Testis (tissue), 3 donors: ENCODE measurements around the gene PRPF38A. TPM values are rescaled to one million over a fixed set of nuclear protein-coding genes. Genes with fewer than 3 reads are reported as not detected.

ENCODE experiments used
- DNase-seq: peaks from one replicate; pipeline ENCODE4 v3.0.0-alpha.2; 2019
- H3K27ac ChIP-seq, 2 donors: fragments of 200-600 bp; sonication (generic); one replicate each; pipeline ENCODE4 v1.5.1; 2019
- H3K27me3 ChIP-seq: fragments of 200-600 bp; sonication (generic); one replicate; pipeline ENCODE4 v1.5.1; 2019
- H3K36me3 ChIP-seq: fragments of 200-600 bp; sonication (generic); one replicate; pipeline ENCODE4 v1.5.1; 2017; ENCODE audit warnings: low read depth; ENCODE audit errors: missing control alignments
- H3K4me1 ChIP-seq: fragments of 200-600 bp; sonication (generic); one replicate; pipeline ENCODE4 v1.5.1; 2019
- H3K4me3 ChIP-seq, 2 donors: fragments of 200-600 bp; sonication (generic); one replicate each; pipeline ENCODE4 v1.5.1; 2017 to 2019
- H3K9me3 ChIP-seq: fragments of 200-600 bp; sonication (generic); one replicate; pipeline ENCODE4 v1.5.1; 2017
- POLR2A ChIP-seq: fragments of 450-650 bp; IDR thresholded peaks from one replicate; pipeline ENCODE4 v1.6.1; 2017; ENCODE audit warnings: antibody characterized with exemption, mild to moderate bottlenecking, moderate library complexity
- WGBS, 2 donors: methylation state at CpG; one replicate each; pipeline ENCODE4 v1.1.5; 2018; 5-methylcytosine and 5-hydroxymethylcytosine counted together
- intact Hi-C: fragments of 100-400 bp; cut with DNase I; formaldehyde crosslinking; loops from one replicate; pipeline ENCODE4 v1.15.1; 2023; ENCODE audit warnings: low total_unique reads
- polyA plus RNA-seq: library from polyadenylated mRNA; stranded (reverse); fragments of 350-450 nt; fragmentation: Illumina TruSeq; extraction: RNeasy Lipid Tissue Mini Kit (QIAGEN cat#74804); gene quantifications from one replicate; pipeline ENCODE4 v1.2.3, GENCODE V29; 2014; ENCODE audit warnings: low read depth, low replicate concordance; ENCODE audit not compliant: insufficient read depth
- total RNA-seq, 2 donors: library from RNA; depleted of rRNA; stranded (reverse); fragments of >200 nt; gene quantifications; one replicate each; pipeline ENCODE4 v1.2.3, GENCODE V29; 2016
- TF ChIP-seq, protein P1 (sequence below), 3 experiments: fragments of 450-650 bp in 2 of 3; fragments of 200-600 bp in 1 of 3; sonication (generic) in 1 of 3; IDR thresholded peaks; one replicate each; pipeline ENCODE4 v1.5.1; 2016 to 2019; ENCODE audit warnings: antibody characterized with exemption in 3 of 3, mild to moderate bottlenecking in 2 of 3, moderate library complexity in 1 of 3

PRPF38A gene
- total and polyA plus RNA-seq, 3 donors from 2014 or later: 34.7 to 68.4 (median 43.1) TPM

DNA sequence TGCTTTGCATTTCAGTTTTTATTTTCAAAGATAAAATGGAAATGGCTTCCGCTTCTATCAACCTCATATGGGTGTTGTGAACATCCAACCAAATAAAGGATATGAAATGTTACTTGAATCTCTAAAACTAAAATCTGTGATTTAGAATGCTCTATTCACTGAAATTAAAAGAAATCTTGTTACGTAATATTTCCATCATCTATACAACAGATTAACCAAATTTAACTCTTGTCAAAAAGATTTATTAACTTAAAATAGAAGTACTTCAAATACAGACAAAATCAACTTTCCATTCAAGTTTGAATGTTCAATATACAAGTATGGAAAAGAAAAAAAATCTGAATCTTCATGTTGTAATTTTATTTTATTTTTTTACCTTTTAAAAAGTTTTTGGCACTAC, 18.7 kb downstream of the PRPF38A start:
- Histone ChIP-seq H3K4me3 (no peak overlapping the region), H3K27me3 (no peaks in the 10 kb centered on the region), H3K27ac (no peak overlapping the region), H3K9me3 (no peaks in the 10 kb centered on the region), H3K36me3 (no peaks in the 10 kb centered on the region), H3K4me1 (no peaks in the 10 kb centered on the region)
- TF ChIP-seq, protein P1, sequence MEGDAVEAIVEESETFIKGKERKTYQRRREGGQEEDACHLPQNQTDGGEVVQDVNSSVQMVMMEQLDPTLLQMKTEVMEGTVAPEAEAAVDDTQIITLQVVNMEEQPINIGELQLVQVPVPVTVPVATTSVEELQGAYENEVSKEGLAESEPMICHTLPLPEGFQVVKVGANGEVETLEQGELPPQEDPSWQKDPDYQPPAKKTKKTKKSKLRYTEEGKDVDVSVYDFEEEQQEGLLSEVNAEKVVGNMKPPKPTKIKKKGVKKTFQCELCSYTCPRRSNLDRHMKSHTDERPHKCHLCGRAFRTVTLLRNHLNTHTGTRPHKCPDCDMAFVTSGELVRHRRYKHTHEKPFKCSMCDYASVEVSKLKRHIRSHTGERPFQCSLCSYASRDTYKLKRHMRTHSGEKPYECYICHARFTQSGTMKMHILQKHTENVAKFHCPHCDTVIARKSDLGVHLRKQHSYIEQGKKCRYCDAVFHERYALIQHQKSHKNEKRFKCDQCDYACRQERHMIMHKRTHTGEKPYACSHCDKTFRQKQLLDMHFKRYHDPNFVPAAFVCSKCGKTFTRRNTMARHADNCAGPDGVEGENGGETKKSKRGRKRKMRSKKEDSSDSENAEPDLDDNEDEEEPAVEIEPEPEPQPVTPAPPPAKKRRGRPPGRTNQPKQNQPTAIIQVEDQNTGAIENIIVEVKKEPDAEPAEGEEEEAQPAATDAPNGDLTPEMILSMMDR (IDR thresholded peaks at IDR 0.05): no peak
- no peak for TF ChIP-seq POLR2A
- intact Hi-C loops: no loop called here
- 94 to 99% methylated on average over 2 of the region's 2 CpGs for WGBS, 2 donors
- no peak for DNase-seq

DNA sequence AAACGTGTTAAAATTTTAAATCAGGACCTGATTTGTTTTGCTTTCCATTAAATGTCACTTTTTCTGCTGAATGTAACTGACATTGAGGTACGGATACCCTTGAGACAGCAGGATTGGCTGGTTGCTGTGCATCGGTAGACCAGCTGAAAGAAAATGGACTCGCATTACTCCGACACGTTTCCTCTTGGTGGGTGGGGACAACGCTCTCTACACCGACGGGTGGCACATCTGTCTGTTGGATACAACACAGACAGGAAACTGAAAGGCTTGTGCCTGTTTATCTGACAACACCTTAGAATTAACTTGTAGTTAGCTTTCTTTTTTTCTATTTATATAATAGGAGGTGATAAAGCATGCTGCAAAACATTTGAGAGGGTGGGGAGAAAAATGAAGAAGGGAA, 19.4 kb downstream of the PRPF38A start:
- intact Hi-C loops: no loop called here
- no peak for DNase-seq
- H3K9me3 ChIP-seq: no peaks in the 10 kb centered on the region
- 65 to 74% methylated on average over 9 of the region's 9 CpGs for WGBS, 2 donors
- H3K27ac ChIP-seq: no peak overlapping the region
- no peak for TF ChIP-seq POLR2A
- TF ChIP-seq, protein P1 (IDR thresholded peaks at IDR 0.05): no peak
- no peaks in the 10 kb centered on the region for H3K36me3 ChIP-seq
- H3K4me3 ChIP-seq: no peak overlapping the region
- H3K4me1 ChIP-seq: no peaks in the 10 kb centered on the region
- H3K27me3 ChIP-seq: no peaks in the 10 kb centered on the region

- Histone ChIP-seq H3K36me3 (no peaks in the 10 kb centered on the region), H3K9me3 (no peaks in the 10 kb centered on the region), H3K27ac (no peak overlapping the region), H3K4me1 (no peaks in the 10 kb centered on the region), H3K27me3 (no peaks in the 10 kb centered on the region), H3K4me3 (no peak overlapping the region)
- TF ChIP-seq, protein P1 (IDR thresholded peaks at IDR 0.05): no peak
- no peak for TF ChIP-seq POLR2A
- DNase-seq: no peak
- intact Hi-C loops: no loop called here
These were observed 19.8 kb downstream of the PRPF38A start for GRCh38 chr1:52424231-52424636.

DNA sequence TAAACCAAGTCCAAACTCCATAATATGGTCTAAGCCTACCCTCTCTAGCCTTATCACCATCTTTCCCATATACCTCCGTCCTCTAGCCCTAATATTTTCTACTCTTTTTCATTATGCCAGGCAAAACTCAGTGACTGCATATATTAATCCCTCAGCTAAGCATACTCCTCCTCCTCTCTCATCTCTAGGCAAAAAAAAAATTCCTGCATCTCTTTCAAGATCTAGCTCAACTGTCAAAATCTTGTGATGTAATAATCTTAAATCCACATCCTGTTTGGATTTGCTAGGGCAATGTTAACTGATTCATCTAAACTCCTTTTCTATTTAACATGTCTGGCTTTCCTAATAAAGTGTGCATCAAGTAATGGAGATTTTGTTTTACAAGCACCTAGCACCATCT, 20.4 kb downstream of the PRPF38A start:
- no peak for DNase-seq
- TF ChIP-seq, protein P1 (IDR thresholded peaks at IDR 0.05): no peak
- TF ChIP-seq POLR2A: no peak
- Histone ChIP-seq H3K36me3 (no peaks in the 10 kb centered on the region), H3K4me3 (no peak overlapping the region), H3K27me3 (no peaks in the 10 kb centered on the region), H3K27ac (no peak overlapping the region), H3K4me1 (no peaks in the 10 kb centered on the region), H3K9me3 (no peaks in the 10 kb centered on the region)
- 93 to 96% methylated on average over 1 of the region's 1 CpG for WGBS, 2 donors
- intact Hi-C loops: no loop called here

DNA sequence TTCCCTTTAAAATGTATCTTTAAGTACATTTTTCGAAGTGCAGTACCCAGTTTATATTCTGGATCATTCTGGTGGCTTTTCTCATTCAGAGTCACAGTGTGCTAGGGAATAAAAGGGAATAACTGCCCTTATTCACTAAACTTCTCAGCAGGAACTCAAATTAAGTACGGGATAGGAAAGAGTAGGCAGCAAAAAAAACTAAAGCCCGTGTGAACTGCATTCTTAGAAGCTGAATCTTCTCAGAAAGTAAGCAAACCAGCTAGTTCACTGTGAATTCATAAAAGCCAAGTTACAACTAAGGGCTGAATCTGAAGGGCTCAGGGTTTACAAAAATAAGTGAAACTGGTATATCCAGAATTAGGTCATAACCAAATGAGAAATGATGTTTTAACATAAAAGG, 22.0 kb downstream of the PRPF38A start:
- WGBS, 2 donors: 75 to 82% methylated on average over 3 of the region's 3 CpGs
- TF ChIP-seq, protein P1 (IDR thresholded peaks at IDR 0.05): no peak
- TF ChIP-seq POLR2A: no peak
- DNase-seq: no peak
- Histone ChIP-seq H3K4me3 (no peak overlapping the region), H3K27ac (no peak overlapping the region), H3K27me3 (no peaks in the 10 kb centered on the region), H3K9me3 (no peaks in the 10 kb centered on the region), H3K36me3 (no peaks in the 10 kb centered on the region), H3K4me1 (no peaks in the 10 kb centered on the region)
- intact Hi-C loops: no loop called here
